Spleen (tissue), 7 donors: ENCODE measurements around the gene APRT.

Experiments used
- POLR2A ChIP-seq, 3 donors: fragments of 450-650 bp; IDR thresholded peaks; one replicate each; pipeline ENCODE4 v1.5.1; 2017; ENCODE audit warnings: antibody characterized with exemption in 3 of 3, mild to moderate bottlenecking in 1 of 3
- POLR2AphosphoS5 ChIP-seq, 3 donors: sonication (generic); formaldehyde crosslinking; IDR thresholded peaks; one replicate each; pipeline ENCODE4 v1.5.1; 2017; ENCODE audit warnings: antibody characterized with exemption in 3 of 3
- TF ChIP-seq, protein P1 (sequence below), 11 experiments: fragments of 200-600 bp in 7 of 11; fragments of 450-650 bp in 4 of 11; sonication (generic) in 4 of 11; IDR thresholded peaks in 8 of 11; conservative IDR thresholded peaks in 3 of 11; 1 replicate in 7 of 11; 2 replicates in 4 of 11; pipeline versions ENCODE4 v1.4.0 to v1.8.0; 2016 to 2021; ENCODE audit warnings: antibody characterized with exemption in 11 of 11, inconsistent platforms in 4 of 11, mild to moderate bottlenecking in 1 of 11
- donor health status: DM: no; HTN: no; CAD: no; lungs with moderate emphysema.
- donor health status: DM: no; HTN: no; CAD: no.
- donor health status: DM: no; HTN: no; CAD: no.

DNA sequence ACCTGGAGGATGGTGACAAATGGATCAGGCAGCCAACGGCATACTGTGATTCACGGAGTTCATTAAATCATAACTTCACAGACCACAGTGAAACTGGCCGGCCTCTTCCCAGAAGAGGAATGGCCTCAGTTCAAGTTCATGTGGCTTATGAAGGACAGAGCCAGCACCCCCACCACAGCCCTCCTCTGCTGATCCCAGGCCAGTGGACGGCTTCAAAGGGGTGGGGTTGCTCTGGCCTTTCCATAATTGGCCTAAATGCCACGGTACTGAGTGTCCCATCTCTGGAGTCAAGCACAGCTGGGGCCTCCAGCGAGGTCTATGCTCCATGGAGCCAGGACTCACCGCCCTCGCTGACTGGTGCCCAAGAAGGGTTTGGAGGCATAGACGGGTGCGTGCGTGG is 23.7 kb upstream of the APRT start:
- TF ChIP-seq, protein P1, sequence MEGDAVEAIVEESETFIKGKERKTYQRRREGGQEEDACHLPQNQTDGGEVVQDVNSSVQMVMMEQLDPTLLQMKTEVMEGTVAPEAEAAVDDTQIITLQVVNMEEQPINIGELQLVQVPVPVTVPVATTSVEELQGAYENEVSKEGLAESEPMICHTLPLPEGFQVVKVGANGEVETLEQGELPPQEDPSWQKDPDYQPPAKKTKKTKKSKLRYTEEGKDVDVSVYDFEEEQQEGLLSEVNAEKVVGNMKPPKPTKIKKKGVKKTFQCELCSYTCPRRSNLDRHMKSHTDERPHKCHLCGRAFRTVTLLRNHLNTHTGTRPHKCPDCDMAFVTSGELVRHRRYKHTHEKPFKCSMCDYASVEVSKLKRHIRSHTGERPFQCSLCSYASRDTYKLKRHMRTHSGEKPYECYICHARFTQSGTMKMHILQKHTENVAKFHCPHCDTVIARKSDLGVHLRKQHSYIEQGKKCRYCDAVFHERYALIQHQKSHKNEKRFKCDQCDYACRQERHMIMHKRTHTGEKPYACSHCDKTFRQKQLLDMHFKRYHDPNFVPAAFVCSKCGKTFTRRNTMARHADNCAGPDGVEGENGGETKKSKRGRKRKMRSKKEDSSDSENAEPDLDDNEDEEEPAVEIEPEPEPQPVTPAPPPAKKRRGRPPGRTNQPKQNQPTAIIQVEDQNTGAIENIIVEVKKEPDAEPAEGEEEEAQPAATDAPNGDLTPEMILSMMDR (IDR thresholded peaks at IDR 0.05 in 8 of 11, conservative IDR thresholded peaks at IDR 0.05 in 3 of 11): no peak
- TF ChIP-seq POLR2A (IDR thresholded peaks at IDR 0.05): no peak
- no peak for TF ChIP-seq POLR2AphosphoS5 (IDR thresholded peaks at IDR 0.05)
